HepG2 (cell line): ENCODE data around the gene CHID1.

Source experiments
- ETV5 ChIP-seq: IDR thresholded peaks from 2 replicates; pipeline ENCODE4 v1.6.1; 2018; ENCODE audit warnings: missing biosample characterization, missing genetic modification reagents, inconsistent platforms, borderline replicate concordance
- EZH2 ChIP-seq: conservative IDR thresholded peaks from 2 replicates; pipeline ENCODE4 v1.6.1; 2012; ENCODE audit warnings: mild to moderate bottlenecking, low read depth, low read length, moderate library complexity
- FOXM1 ChIP-seq: sonication (generic); formaldehyde crosslinking; IDR thresholded peaks from 2 replicates; pipeline ENCODE4 v1.5.0; 2020; ENCODE audit warnings: missing genetic modification reagents
- MYC ChIP-seq: sonication (generic); formaldehyde crosslinking; IDR thresholded peaks from 2 replicates; pipeline ENCODE4 v1.9.0; 2021; ENCODE audit warnings: missing genetic modification reagents, borderline replicate concordance
- NFIB ChIP-seq: sonication (generic); formaldehyde crosslinking; IDR thresholded peaks from 2 replicates; pipeline ENCODE4 v1.9.0; 2021; ENCODE audit warnings: missing genetic modification reagents, mild to moderate bottlenecking, borderline replicate concordance
- NPAS2 ChIP-seq: sonication (generic); formaldehyde crosslinking; IDR thresholded peaks from 2 replicates; pipeline ENCODE4 v1.8.0; 2022; ENCODE audit warnings: mild to moderate bottlenecking, missing genetic modification reagents, borderline replicate concordance
- POLR2A ChIP-seq, 2 experiments: IDR thresholded peaks; 2 replicates each; pipeline ENCODE4 v1.6.1; 2011; ENCODE audit warnings: low read depth in 2 of 2, low read length in 2 of 2, mild to moderate bottlenecking in 1 of 2, moderate library complexity in 1 of 2; ENCODE audit not compliant: insufficient read depth in 1 of 2
- ZBTB21 ChIP-seq: sonication (generic); formaldehyde crosslinking; IDR thresholded peaks from 2 replicates; pipeline ENCODE4 v1.4.0; 2020; ENCODE audit warnings: missing genetic modification reagents

DNA sequence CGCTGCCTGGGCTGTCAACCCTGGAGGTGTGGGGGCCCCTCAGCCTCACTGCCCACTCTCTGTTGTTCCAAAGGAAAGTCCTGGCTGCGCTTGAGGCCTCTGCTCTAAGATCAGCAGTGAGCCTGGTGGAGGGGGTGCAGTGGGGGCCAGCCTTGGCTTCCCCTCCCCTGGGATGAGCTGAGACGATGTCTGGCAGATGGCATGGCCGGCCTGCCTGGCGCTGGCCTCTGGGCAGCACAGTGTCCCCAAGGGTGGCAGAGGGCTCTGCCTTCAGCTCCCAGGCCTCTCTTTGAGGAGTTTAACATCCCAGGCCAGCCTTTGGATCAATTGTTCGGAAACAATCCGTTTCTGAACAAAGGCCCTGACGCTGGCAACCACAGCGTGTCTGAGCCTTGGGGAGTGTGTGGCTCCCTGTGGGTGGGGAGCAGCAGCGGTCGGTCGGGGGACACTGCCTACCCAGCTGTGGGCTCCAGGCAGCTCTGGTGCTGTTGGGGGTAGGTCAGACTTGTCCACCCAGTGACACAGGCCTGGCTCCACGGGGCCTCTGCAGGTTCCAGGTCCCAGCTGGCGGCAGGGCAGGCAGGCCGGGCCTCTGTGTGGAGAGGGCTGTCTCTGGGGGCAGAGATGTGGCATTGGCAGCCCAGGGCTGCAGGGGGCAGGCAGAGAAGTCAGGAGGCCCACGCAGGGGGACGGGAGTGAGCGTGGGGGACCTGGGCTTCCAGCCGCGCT lies 55.8 kb downstream of the CHID1 start:
- TF ChIP-seq NFIB, result no peak
- no peak for TF ChIP-seq MYC
- TF ChIP-seq POLR2A (IDR thresholded peaks at IDR 0.05; ENCODE audit: insufficient read depth in 1 of 2, low read depth in 2 of 2, low read length in 2 of 2), result no peak
- no peak for TF ChIP-seq FOXM1
- no peak for TF ChIP-seq ETV5 (CRISPR knock-in tag)
- no peak for TF ChIP-seq ZBTB21
- no peak for TF ChIP-seq NPAS2 (CRISPR knock-in tag)
- no peak for TF ChIP-seq EZH2
